ENCODE measurements around the gene INKA2. TPM values are rescaled to one million over a fixed set of nuclear protein-coding genes. Genes with fewer than 3 reads are reported as not detected.
"Not testable (repeated sequence)": the region's sequence is repeated elsewhere in the genome, so short reads cannot be mapped to it uniquely, and the experiment has no call there.

INKA2 gene
- total RNA-seq, 1 donor from 2014 or later, result 16.6 TPM

GRCh38 chr1:111750856-111751255 is 11.7 kb upstream of the INKA2 start:
- no peak for DNase-seq (ENCODE audit: low spot score)

- no peak for DNase-seq (ENCODE audit: low spot score)
Measured at GRCh38 chr1:111749628-111750027, 10.4 kb upstream of the INKA2 start.

- no peak for DNase-seq (ENCODE audit: low spot score)
Measured at GRCh38 chr1:111747947-111748346, 8.8 kb upstream of the INKA2 start.

- peak; percentile 33 for DNase-seq (ENCODE audit: low spot score)
Measured at GRCh38 chr1:111747282-111747734, 8.1 kb upstream of the INKA2 start.

GRCh38 chr1:111746614-111746999 is 7.4 kb upstream of the INKA2 start:
- no peak for DNase-seq (ENCODE audit: low spot score)

- DNase-seq (ENCODE audit: low spot score), result no peak
Measured at GRCh38 chr1:111745675-111746613, 6.7 kb upstream of the INKA2 start.

- peak; percentile 18 for DNase-seq (ENCODE audit: low spot score)
Measured at GRCh38 chr1:111743679-111744101, 4.5 kb upstream of the INKA2 start.

GRCh38 chr1:111742938-111743549 is 3.8 kb upstream of the INKA2 start:
- DNase-seq (ENCODE audit: low spot score), result no peak

GRCh38 chr1:111742292-111742691 is 3.1 kb upstream of the INKA2 start:
- DNase-seq (ENCODE audit: low spot score), result not testable (repeated sequence)

GRCh38 chr1:111739925-111740765 is 950 bp upstream of the INKA2 start:
- DNase-seq (ENCODE audit: low spot score), result peak; percentile 57

GRCh38 chr1:111738436-111739193 is 580 bp downstream of the INKA2 start:
- peak; percentile 88 for DNase-seq (ENCODE audit: low spot score)

GRCh38 chr1:111738133-111738435 is 1.1 kb downstream of the INKA2 start:
- DNase-seq (ENCODE audit: low spot score), result no peak

- no peak for DNase-seq (ENCODE audit: low spot score)
Measured at GRCh38 chr1:111737216-111738132, 1.7 kb downstream of the INKA2 start.

GRCh38 chr1:111736548-111737215 is 2.5 kb downstream of the INKA2 start:
- no peak for DNase-seq (ENCODE audit: low spot score)

- no peak for DNase-seq (ENCODE audit: low spot score)
Measured at GRCh38 chr1:111735858-111736544, 3.2 kb downstream of the INKA2 start.

- DNase-seq (ENCODE audit: low spot score), result no peak
Measured at GRCh38 chr1:111735321-111735720, 3.9 kb downstream of the INKA2 start.

- DNase-seq (ENCODE audit: low spot score), result no peak
Measured at GRCh38 chr1:111734856-111735255, 4.3 kb downstream of the INKA2 start.

GRCh38 chr1:111734426-111734825 is 4.8 kb downstream of the INKA2 start:
- no peak for DNase-seq (ENCODE audit: low spot score)

GRCh38 chr1:111733992-111734341 is 5.2 kb downstream of the INKA2 start:
- no peak for DNase-seq (ENCODE audit: low spot score)

Data from umbilical cord (tissue), 2 donors.